ENCODE data around the gene FAM136A. TPM values are rescaled to one million over a fixed set of nuclear protein-coding genes. Genes with fewer than 3 reads are reported as not detected.
"Not testable (repeated sequence)": the region's sequence is repeated elsewhere in the genome, so short reads cannot be mapped to it uniquely, and the experiment has no call there.

The FAM136A gene
- total RNA-seq, 1 donor from 2014 or later, result 35.5 TPM

- Histone ChIP-seq H3K27me3 (ENCODE audit: control insufficient read depth in 3 of 3, insufficient read depth in 3 of 3, low read length in 3 of 3) (no peaks in the 10 kb centered on the region), H3K4me3 (ENCODE audit: low read length in 3 of 3) (no peak overlapping the region), H3K9ac (ENCODE audit: low read depth in 1 of 3, low read length in 3 of 3) (no peak overlapping the region), H3K27ac (ENCODE audit: low read depth, low read length) (no peak overlapping the region), H3K9me3 (ENCODE audit: control insufficient read depth in 3 of 3, low read length in 3 of 3) (no peaks in the 10 kb centered on the region), H3K36me3 (ENCODE audit: control insufficient read depth in 3 of 3, insufficient read depth in 3 of 3, low read length in 3 of 3) (peaks cover 7 to 11% (median 8%) of the 10 kb centered on the region in 3 donors), H3K4me1 (ENCODE audit: control insufficient read depth in 3 of 3, insufficient read depth in 3 of 3, low read length in 3 of 3) (peaks cover 7 to 11% (median 11%) of the 10 kb centered on the region in 3 donors)
Measured at GRCh38 chr2:70303186-70303585, 1.3 kb upstream of the FAM136A start.

GRCh38 chr2:70302195-70302546 is 304 bp upstream of the FAM136A start:
- Histone ChIP-seq H3K4me1 (ENCODE audit: control insufficient read depth in 3 of 3, insufficient read depth in 3 of 3, low read length in 3 of 3) (peaks cover 7 to 11% (median 11%) of the 10 kb centered on the region in 3 donors), H3K4me3 (ENCODE audit: low read length in 3 of 3) (peak overlapping the region; percentile 58 to 92 (median 87)), H3K9ac (ENCODE audit: low read depth in 1 of 3, low read length in 3 of 3) (peak overlapping the region in 2 of 3 donors; percentile 88 to 94), H3K36me3 (ENCODE audit: control insufficient read depth in 3 of 3, insufficient read depth in 3 of 3, low read length in 3 of 3) (peaks cover 8 to 12% (median 11%) of the 10 kb centered on the region in 3 donors)
- H3K27me3 ChIP-seq (ENCODE audit: control insufficient read depth in 3 of 3, insufficient read depth in 3 of 3, low read length in 3 of 3); H3K27ac ChIP-seq (ENCODE audit: low read depth, low read length); H3K9me3 ChIP-seq (ENCODE audit: control insufficient read depth in 3 of 3, low read length in 3 of 3): not testable (repeated sequence)

- Histone ChIP-seq H3K36me3 (ENCODE audit: control insufficient read depth in 3 of 3, insufficient read depth in 3 of 3, low read length in 3 of 3) (peaks cover 8 to 12% (median 11%) of the 10 kb centered on the region in 3 donors), H3K4me3 (ENCODE audit: low read length in 3 of 3) (peak overlapping the region; percentile 87 to 92 (median 92)), H3K9ac (ENCODE audit: low read depth in 1 of 3, low read length in 3 of 3) (peak overlapping the region; percentile 87 to 94 (median 88)), H3K27me3 (ENCODE audit: control insufficient read depth in 3 of 3, insufficient read depth in 3 of 3, low read length in 3 of 3) (no peaks in the 10 kb centered on the region), H3K27ac (ENCODE audit: low read depth, low read length) (peak overlapping the region; percentile 44), H3K9me3 (ENCODE audit: control insufficient read depth in 3 of 3, low read length in 3 of 3) (no peaks in the 10 kb centered on the region), H3K4me1 (ENCODE audit: control insufficient read depth in 3 of 3, insufficient read depth in 3 of 3, low read length in 3 of 3) (peaks cover 7 to 11% (median 11%) of the 10 kb centered on the region in 3 donors)
Measured at GRCh38 chr2:70300771-70301343, 1.0 kb downstream of the FAM136A start.

DNA sequence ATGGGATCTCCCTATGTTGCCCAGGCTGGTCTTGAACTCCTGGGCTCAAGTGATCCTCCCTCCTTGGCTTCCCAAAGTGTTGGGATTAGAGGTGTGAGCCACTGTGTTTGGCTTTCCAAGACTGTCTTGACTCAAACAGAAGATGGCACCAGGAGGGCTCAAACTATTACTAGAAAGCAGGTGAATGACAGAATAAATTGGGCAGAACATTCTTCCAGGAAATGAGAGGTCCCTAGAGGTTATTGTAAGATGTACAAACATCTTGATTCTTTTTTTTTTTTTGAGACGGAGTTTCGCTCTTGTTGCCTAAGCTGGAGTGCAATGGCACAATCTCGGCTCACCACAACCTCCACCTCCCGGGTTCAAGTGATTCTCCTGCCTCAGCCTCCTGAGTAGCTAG is 4.0 kb downstream of the FAM136A start:
- H3K27me3 ChIP-seq (ENCODE audit: control insufficient read depth in 3 of 3, insufficient read depth in 3 of 3, low read length in 3 of 3); H3K9me3 ChIP-seq (ENCODE audit: control insufficient read depth in 3 of 3, low read length in 3 of 3); H3K9ac ChIP-seq (ENCODE audit: low read depth in 1 of 3, low read length in 3 of 3); H3K27ac ChIP-seq (ENCODE audit: low read depth, low read length); H3K4me3 ChIP-seq (ENCODE audit: low read length in 3 of 3): not testable (repeated sequence)
- peaks cover 8 to 12% (median 11%) of the 10 kb centered on the region in 3 donors for H3K36me3 ChIP-seq (ENCODE audit: control insufficient read depth in 3 of 3, insufficient read depth in 3 of 3, low read length in 3 of 3)
- peaks cover 9 to 11% (median 11%) of the 10 kb centered on the region in 3 donors for H3K4me1 ChIP-seq (ENCODE audit: control insufficient read depth in 3 of 3, insufficient read depth in 3 of 3, low read length in 3 of 3)

- Histone ChIP-seq H3K9me3 (ENCODE audit: control insufficient read depth in 3 of 3, low read length in 3 of 3) (no peaks in the 10 kb centered on the region), H3K27me3 (ENCODE audit: control insufficient read depth in 3 of 3, insufficient read depth in 3 of 3, low read length in 3 of 3) (no peaks in the 10 kb centered on the region), H3K4me3 (ENCODE audit: low read length in 3 of 3) (no peak overlapping the region), H3K27ac (ENCODE audit: low read depth, low read length) (no peak overlapping the region), H3K4me1 (ENCODE audit: control insufficient read depth in 3 of 3, insufficient read depth in 3 of 3, low read length in 3 of 3) (no peaks in the 10 kb centered on the region), H3K36me3 (ENCODE audit: control insufficient read depth in 3 of 3, insufficient read depth in 3 of 3, low read length in 3 of 3) (peaks cover 15 to 60% (median 49%) of the 10 kb centered on the region in 3 donors), H3K9ac (ENCODE audit: low read depth in 1 of 3, low read length in 3 of 3) (no peak overlapping the region)
Measured at GRCh38 chr2:70283500-70284191, 18.2 kb downstream of the FAM136A start.

- Histone ChIP-seq H3K36me3 (ENCODE audit: control insufficient read depth in 3 of 3, insufficient read depth in 3 of 3, low read length in 3 of 3) (peaks cover 17 to 64% (median 52%) of the 10 kb centered on the region in 3 donors), H3K9ac (ENCODE audit: low read depth in 1 of 3, low read length in 3 of 3) (no peak overlapping the region), H3K4me1 (ENCODE audit: control insufficient read depth in 3 of 3, insufficient read depth in 3 of 3, low read length in 3 of 3) (no peaks in the 10 kb centered on the region)
Measured at GRCh38 chr2:70282439-70282838, 19.4 kb downstream of the FAM136A start.

DNA sequence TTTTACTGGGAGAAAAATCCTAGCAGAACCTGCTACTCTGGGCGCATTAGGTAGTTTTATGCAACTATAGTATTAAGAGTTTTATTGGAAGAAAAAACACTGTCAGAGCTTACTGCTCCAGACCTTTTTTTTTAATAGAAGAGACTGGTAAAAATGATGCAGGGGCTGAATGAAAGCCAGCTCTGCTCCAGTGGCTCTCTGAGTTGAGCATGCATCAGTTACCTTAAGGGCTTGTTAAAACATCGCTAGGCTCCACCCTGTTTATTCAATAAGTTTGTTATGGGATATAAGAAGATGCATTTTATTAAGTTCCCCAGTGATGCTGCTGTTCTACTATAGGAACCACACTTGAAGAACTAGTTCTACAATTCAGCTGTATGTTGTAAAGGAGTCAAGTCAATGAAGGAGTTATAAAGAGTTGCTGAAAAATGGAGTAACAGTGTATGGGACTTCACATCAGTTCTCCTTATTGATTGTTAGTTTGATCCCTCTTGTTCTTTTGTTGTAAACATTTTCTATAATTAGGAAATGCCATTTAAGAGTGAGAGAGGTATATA is 21.5 kb downstream of the FAM136A start:
- Histone ChIP-seq H3K36me3 (ENCODE audit: control insufficient read depth in 3 of 3, insufficient read depth in 3 of 3, low read length in 3 of 3) (peaks cover 25 to 59% (median 54%) of the 10 kb centered on the region in 3 donors), H3K27ac (ENCODE audit: low read depth, low read length) (no peak overlapping the region), H3K4me3 (ENCODE audit: low read length in 3 of 3) (no peak overlapping the region)

More at GRCh38 chr2:70282439-70282838, 19.4 kb downstream of the FAM136A start:
- Histone ChIP-seq H3K27ac (ENCODE audit: low read depth, low read length) (no peak overlapping the region), H3K9me3 (ENCODE audit: control insufficient read depth in 3 of 3, low read length in 3 of 3) (no peaks in the 10 kb centered on the region), H3K27me3 (ENCODE audit: control insufficient read depth in 3 of 3, insufficient read depth in 3 of 3, low read length in 3 of 3) (no peaks in the 10 kb centered on the region), H3K4me3 (ENCODE audit: low read length in 3 of 3) (no peak overlapping the region)

DNA sequence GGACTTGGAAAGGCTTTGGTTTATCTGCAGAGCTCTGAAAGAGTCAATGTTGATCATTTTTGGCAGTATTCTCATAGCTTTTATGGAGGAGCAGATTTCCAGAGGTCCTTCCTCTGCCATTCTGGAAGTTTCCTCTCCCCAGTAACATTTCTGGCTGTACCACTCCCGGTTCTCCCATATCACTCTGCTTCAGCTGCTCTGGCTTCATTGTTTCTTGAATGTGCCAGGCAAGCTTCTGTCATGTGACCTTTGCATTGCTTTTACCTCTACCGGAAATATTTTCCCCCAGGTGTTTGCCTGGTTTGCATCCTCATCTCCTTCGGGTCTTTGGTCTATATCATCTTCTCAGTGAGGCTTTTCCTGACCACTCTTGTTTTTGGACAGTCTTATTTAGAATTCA is 31.5 kb downstream of the FAM136A start:
- peak overlapping the region in 1 of 3 donors; percentile 8 for H3K9ac ChIP-seq (ENCODE audit: low read depth in 1 of 3, low read length in 3 of 3)
- H3K27ac ChIP-seq (ENCODE audit: low read depth, low read length), result no peak overlapping the region
- no peak overlapping the region for H3K4me3 ChIP-seq (ENCODE audit: low read length in 3 of 3)
- no peaks in the 10 kb centered on the region for H3K9me3 ChIP-seq (ENCODE audit: control insufficient read depth in 3 of 3, low read length in 3 of 3)
- peaks cover 0 to 3% (median 0%) of the 10 kb centered on the region in 3 donors for H3K4me1 ChIP-seq (ENCODE audit: control insufficient read depth in 3 of 3, insufficient read depth in 3 of 3, low read length in 3 of 3)
- no peaks in the 10 kb centered on the region for H3K27me3 ChIP-seq (ENCODE audit: control insufficient read depth in 3 of 3, insufficient read depth in 3 of 3, low read length in 3 of 3)
- H3K36me3 ChIP-seq (ENCODE audit: control insufficient read depth in 3 of 3, insufficient read depth in 3 of 3, low read length in 3 of 3), result peaks cover 11 to 16% (median 12%) of the 10 kb centered on the region in 3 donors

More for the DNA sequence above, 21.5 kb downstream of the FAM136A start:
- no peaks in the 10 kb centered on the region for H3K9me3 ChIP-seq (ENCODE audit: control insufficient read depth in 3 of 3, low read length in 3 of 3)
- H3K4me1 ChIP-seq (ENCODE audit: control insufficient read depth in 3 of 3, insufficient read depth in 3 of 3, low read length in 3 of 3), result no peaks in the 10 kb centered on the region
- no peaks in the 10 kb centered on the region for H3K27me3 ChIP-seq (ENCODE audit: control insufficient read depth in 3 of 3, insufficient read depth in 3 of 3, low read length in 3 of 3)
- H3K9ac ChIP-seq (ENCODE audit: low read depth in 1 of 3, low read length in 3 of 3), result no peak overlapping the region

GRCh38 chr2:70269422-70270302 is 32.2 kb downstream of the FAM136A start:
- H3K4me3 ChIP-seq (ENCODE audit: low read length in 3 of 3); H3K27me3 ChIP-seq (ENCODE audit: control insufficient read depth in 3 of 3, insufficient read depth in 3 of 3, low read length in 3 of 3); H3K27ac ChIP-seq (ENCODE audit: low read depth, low read length); H3K9ac ChIP-seq (ENCODE audit: low read depth in 1 of 3, low read length in 3 of 3); H3K9me3 ChIP-seq (ENCODE audit: control insufficient read depth in 3 of 3, low read length in 3 of 3); H3K4me1 ChIP-seq (ENCODE audit: control insufficient read depth in 3 of 3, insufficient read depth in 3 of 3, low read length in 3 of 3): not testable (repeated sequence)
- H3K36me3 ChIP-seq (ENCODE audit: control insufficient read depth in 3 of 3, insufficient read depth in 3 of 3, low read length in 3 of 3), result peaks cover 6 to 16% (median 10%) of the 10 kb centered on the region in 3 donors
